NCI-H510A treated with DMSO at 0.1 percent for 48 hours (cell line): ENCODE data around the gene NLRP6.
"Not testable (repeated sequence)": the region's sequence is repeated elsewhere in the genome, so short reads cannot be mapped to it uniquely, and the experiment has no call there.

ENCODE experiments used
- DNase-seq: peaks from one replicate; lab custom pipeline; 2025; lab: John Stamatoyannopoulos, UW

Gene NLRP6

DNA sequence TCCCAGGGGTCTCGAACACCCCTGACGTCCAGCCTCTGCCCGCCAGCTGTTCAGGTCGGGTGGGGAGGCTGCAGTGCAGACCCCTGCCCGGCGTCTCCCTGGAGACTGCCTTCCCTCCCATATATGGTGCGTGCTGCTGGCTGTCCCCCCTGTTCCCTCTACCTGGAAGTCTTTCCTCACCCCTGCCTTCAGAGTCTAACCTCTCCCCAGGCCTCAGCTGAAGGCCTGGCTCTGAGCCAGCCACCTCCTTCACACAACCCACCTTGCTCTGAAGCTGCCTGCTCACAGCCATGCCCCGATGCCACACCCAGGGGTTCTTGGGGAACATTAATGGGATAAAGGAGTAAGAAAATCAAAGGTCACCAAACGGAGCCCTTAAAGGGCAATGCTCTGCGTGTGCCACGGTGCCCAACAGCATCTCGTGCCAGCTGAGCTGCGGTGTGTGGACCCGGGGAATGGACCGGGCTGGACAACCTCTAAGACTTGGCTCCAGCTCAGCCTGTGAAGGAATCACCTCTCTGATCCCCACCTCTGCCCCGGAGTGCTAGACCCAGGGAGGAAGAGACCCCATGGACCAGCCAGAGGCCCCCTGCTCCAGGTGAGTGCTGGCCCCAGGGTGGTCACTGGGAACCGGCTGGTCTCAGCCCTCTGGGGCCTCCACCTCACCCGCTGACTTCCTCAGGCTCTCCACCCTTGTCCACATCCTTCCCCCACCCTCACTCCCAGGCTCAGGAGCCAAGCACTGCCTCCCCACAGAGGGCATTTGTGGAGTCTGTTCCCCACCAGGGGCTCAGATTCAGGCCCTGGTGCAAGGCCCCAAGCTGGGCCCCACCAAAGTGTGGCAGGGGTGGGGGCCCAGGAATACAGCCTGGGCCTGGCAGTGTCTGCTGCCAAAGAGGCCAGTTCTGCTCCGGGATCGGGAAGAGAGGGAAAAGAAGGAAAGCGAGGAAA, at the start of gene NLRP6:
NLRP6 (plus strand) TSS at position 407 of the 951 bp plus-strand sequence; CDS start at position 570, 163 bp downstream.
- no peak for DNase-seq

DNA sequence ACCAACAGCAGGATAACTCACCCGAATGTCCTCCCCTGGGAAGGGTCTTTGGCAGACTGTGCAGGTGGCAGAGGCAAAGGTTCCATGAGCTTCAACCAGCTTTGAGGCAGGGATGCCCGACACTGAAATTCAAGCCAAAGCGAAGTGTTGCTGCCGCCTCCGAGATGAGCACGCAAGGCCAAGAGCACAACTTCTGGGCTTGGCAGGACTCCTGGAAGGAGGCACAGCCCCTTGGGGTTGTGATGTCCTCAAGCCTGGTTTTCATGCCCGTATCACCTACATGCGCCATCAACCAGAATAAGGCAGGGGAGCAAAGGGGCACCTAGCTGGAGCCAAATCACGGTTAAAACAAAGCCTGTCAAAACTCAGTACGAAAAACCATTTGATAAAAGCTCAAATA, 47.8 kb upstream of the NLRP6 start:
- DNase-seq, result no peak

GRCh38 chr11:232783-233565, 45.2 kb upstream of the NLRP6 start:
- no peak for DNase-seq

DNA sequence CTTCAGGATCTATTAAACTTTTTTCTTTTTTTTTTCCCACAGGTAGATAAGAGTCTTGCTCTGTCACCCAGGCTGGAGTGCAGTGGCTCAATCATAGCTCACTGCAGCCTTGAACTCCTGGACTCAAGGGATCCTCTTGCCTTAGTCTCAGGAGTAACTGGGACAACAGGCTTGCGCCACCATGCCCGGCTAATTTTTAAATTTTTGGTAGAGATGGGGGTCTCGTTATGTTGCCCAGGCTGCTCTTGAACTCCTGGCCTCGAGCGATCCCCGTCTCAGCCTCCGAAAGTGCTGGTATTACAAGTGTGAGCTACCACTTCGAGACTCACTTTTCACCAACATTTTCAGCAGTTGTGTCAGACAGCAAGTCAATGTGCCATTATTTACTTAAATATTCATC, 43.0 kb upstream of the NLRP6 start:
- no peak for DNase-seq

GRCh38 chr11:235609-235996, 42.6 kb upstream of the NLRP6 start:
- DNase-seq, result no peak

DNA sequence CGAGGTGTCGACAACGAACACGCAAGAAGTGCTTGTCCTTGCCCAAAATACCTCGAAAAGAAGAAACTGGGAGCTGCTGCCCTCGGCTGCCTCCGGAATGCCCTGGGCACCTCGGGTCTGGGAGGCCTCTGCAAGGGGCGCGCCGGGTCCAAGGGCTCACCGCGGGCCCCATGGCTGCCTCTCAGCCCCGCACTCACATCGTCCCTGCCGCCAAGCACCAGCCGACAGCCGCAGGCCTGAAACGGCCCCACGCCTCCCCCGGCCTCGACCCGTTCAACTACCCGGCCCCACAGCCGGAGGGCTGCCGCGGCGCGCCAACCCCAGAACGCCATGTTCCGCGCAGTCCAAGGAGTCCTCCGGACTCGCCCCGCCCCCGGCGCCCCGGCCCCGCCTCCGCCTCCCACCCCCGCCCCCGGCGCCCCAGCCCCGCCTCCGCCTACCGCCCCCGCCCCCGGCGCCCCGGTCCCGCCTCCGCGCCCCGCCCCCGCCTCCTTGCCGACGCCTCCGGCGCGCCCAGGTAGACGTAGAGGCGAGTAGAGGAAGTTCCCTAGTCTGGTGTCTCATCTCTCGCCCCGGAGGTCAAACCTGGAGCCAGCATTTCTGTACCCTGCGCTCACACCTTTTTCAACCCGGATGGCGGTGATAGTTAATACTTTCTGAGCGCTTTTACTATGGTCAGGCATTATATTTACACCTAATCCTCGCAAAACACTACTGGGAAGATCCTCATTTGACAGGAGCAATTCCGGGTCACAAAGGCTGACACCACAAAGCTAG, 42.0 kb upstream of the NLRP6 start, which contains the start of gene SIRT3:
SIRT3 (minus strand) TSS at position 346 of the 777 bp plus-strand sequence; CDS start at position 332, 14 bp downstream.
- no peak for DNase-seq

DNA sequence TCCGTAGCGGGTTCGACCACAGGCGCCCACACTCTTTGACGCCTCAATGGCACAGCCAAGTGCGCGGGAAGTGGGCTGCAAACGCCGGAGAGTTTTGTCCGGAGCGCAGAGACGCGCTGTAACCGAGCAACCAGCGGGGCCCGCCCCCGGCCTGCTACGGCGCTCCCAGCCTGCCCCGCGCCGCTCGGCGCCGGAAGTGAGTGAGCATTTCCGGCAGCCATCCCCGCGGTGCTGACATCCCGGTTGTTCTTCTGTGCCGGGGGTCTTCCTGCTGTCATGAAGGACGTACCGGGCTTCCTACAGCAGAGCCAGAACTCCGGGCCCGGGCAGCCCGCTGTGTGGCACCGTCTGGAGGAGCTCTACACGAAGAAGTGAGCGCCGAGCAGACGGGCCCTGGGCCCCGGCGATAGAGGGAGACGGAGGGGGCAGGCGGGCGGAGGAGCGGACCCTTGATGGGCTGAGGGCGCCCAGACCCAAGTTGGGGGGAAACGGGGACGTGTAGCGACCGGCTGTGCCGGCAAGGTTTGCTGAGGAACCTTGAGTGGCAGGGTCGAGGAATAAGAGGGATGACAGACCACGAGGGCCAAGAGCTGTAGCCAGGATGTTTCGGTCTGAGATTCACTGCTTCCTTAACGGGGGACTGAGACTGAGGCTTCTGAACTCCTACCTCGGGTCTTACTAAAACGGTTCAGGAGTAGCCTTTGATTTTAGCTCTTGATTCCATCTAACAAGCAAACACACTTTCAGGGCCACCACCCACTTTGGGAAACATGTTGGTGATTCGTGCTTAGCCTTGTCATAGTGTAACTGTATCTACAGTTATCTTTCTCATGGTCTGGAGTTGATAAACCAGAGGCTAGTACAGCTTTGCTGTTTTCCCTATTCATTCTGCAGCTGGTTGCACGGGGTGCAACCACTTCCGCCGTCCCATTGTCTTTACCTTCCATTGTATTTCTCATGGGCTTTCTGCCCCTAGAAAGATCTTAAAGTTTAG, 41.1 kb upstream of the NLRP6 start, which contains the start of gene PSMD13:
PSMD13 (plus strand) TSS at position 203 of the 994 bp plus-strand sequence; CDS start at position 277, 74 bp downstream.
- DNase-seq, result peak; percentile 23

DNA sequence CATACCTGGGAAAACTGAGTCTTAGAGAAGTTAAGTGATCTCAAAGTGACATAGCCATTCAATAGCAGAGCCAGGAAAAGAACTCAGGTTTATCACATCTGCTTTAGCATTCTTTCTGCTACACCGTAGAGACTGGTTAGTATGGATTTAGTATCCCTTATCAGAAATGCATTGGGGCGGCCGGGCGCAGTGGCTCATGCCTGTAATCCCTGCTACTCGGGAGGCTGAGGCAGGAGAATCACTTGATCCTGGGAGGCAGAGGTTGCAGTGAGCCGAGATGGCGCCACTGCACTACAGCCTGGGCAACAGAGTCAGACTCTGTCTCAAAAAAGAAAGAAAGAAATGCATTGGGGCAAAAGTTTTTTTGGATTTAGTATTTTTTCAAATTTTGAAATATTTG, 39.9 kb upstream of the NLRP6 start:
- not testable (repeated sequence) for DNase-seq

- no peak for DNase-seq
These were observed 37.9 kb upstream of the NLRP6 start for GRCh38 chr11:240315-240714.

GRCh38 chr11:241634-242033, 36.6 kb upstream of the NLRP6 start:
- no peak for DNase-seq

DNA sequence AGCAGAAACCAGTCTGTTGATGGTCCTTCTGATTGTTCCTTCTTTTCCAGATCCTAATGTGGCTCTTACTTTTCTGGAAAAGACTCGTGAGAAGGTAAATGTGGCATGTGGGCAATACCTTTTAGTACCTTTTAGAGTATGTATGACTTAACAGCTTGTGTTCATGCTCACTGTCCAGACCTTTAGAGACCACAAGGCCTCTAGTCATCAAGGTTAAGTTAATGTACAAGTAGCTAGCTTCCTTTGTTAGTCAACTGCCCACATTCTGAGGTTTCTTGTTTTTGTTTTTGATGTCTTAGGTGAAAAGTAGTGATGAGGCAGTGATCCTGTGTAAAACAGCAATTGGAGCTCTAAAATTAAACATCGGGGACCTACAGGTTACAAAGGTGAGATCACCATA, 33.8 kb upstream of the NLRP6 start:
- DNase-seq, result no peak

DNA sequence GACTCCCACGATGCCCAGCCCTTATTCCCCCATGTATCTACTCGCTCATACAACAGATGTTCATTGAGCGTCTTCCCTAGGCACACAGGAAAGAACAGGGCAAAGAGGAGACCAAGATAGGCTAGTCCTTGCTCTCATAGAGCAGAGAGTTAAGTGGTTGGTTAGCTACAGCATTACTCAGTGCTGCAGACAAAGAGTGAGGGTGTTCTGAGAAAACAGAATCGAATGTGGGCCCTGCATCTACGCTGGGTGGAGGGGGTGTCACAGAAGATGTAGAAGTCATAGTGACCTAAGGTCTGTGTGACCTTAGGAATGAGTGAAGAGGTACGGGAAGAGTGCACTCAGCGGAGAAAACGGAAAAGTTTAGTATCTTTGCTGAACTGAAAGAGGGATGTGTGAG, 29.1 kb upstream of the NLRP6 start:
- DNase-seq, result no peak

GRCh38 chr11:250274-250673, 27.9 kb upstream of the NLRP6 start:
- no peak for DNase-seq

DNA sequence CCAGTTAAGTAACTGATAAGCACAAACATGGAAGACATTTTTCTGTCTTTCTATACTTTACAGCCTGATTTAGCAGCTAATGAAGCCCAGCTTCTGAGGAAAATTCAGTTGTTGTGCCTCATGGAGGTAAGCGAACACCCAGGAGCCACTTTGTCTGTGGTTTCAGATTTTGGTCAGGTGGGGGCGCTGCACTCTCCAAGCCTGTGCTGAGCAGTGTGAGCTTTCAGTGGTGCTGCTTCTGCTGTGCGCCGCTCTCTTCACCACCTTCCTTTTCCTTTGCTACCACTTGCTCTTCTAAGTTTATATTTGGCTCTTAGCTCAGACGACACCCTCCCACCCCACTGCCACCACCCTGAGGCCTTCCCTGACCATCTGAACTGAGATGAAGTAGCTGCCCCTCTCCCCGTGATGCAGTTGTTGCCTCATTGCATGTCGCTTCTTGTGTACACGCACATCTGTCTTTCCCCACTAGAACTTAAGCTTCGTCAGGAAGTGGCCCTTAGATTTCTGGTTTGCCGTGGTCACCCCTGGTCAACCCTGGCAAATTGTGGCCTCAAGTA, 27.4 kb upstream of the NLRP6 start:
- DNase-seq, result peak; percentile 9

- no peak for DNase-seq
These were observed 26.7 kb upstream of the NLRP6 start for GRCh38 chr11:251550-251949.

DNA sequence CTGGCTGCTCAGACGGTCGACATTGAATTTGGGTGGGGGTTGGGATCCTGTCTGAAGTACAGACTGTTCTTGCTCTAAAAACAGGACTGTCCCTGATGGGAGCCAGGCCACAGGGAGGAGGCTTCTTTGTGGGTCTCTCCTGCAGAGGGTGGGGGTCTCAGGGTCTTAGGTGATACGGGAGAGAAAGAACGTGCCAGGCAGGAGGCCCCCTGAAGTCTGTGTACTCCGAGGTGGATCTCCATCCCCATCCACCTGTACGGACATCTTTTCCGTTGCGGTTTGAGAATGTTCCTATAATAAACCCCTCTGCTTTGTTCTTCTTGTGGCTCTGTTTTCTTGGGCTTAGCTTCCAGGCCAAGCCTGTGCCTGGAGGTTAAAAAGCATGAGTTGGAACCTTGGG, 25.5 kb upstream of the NLRP6 start:
- no peak for DNase-seq

DNA sequence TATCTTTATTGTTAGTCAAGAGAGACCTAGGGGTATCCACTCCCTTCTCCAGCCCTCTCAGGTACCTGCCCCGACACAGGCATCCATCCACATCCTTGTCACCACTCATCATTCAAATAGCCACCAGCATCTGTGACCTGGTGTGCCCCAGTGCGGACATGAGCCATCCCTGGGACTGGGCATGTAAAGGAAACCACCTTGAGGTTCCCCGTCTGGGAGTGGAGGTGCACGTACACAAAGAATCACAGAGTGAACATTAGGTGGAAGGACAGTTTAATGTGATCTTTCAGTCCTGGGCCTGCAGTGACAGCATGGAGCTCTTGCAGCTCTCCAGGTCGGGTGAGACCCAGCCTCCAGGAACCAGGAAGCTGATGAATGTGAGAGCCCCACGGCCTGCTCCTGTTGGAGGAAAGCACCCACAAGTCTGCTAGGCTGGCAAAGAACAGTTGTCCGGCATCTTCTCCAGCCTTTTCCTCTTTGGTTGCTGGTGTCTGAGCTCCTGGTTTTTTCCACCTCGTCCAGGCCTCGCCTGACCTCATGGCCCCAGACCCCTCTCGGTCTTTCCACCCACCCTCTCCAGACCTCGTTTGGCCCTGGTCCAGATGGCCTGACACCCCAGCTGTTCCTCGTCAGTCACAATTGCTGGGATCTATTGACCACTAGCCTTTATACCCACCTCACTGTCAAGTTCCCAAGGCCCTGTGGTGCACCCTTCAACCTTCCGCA, 24.9 kb upstream of the NLRP6 start:
- no peak for DNase-seq

GRCh38 chr11:253886-254270, 24.3 kb upstream of the NLRP6 start:
- no peak for DNase-seq

- DNase-seq, result no peak
These were observed 23.0 kb upstream of the NLRP6 start for GRCh38 chr11:255176-255575.

DNA sequence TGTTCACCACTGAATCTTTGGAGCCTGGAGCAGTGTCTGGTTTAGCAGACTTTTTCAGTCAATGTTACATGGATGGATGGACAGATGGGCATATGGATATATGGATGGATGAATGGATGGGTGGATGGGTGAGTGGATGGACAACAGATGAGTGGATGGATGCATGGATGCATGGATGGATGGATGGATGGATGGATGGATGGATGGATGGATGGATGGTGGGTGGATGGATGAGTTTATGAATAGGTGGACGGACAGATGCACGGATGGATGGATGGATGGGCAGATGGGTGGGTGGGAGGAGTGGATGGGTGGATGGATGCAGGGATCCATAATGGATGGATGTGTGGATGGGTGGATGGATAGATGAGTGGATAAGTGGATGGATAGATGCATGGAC, 22.4 kb upstream of the NLRP6 start:
- DNase-seq, result no peak
